K562 (cell line): ENCODE measurements around the gene HOXA7.

Source experiments
- CCNT2 ChIP-seq: IDR thresholded peaks from 2 replicates; pipeline ENCODE4 v1.6.1; 2011; ENCODE audit warnings: borderline replicate concordance, low read depth, mild to moderate bottlenecking, moderate library complexity, mixed read lengths, low read length; ENCODE audit not compliant: insufficient read length; ENCODE audit errors: extremely low read depth
- FOSL1 ChIP-seq: fragments of 200-800 bp; sonication (Bioruptor generic); conservative IDR thresholded peaks from 2 replicates; pipeline ENCODE4 v1.6.1; 2016; ENCODE audit warnings: missing genetic modification characterization, missing compliant biosample characterization
- MAFK ChIP-seq: IDR thresholded peaks from 2 replicates; pipeline ENCODE4 v1.6.1; 2011; ENCODE audit warnings: low read length, improper control_type of control experiment
- NFIC ChIP-seq: fragments of 450-650 bp; IDR thresholded peaks from 2 replicates; pipeline ENCODE4 v1.6.1; 2017; ENCODE audit warnings: mild to moderate bottlenecking, inconsistent platforms
- PHTF2 ChIP-seq: fragments of 250-450 bp; sonication (Bioruptor Pico); IDR thresholded peaks from 2 replicates; pipeline ENCODE4 v1.5.0; 2021; ENCODE audit warnings: mild to moderate bottlenecking
- SPI1 ChIP-seq: IDR thresholded peaks from 2 replicates; pipeline ENCODE4 v1.6.1; 2011; ENCODE audit warnings: low read depth, low read length, control low read depth, borderline replicate concordance
- SREBF2 ChIP-seq: sonication (generic); formaldehyde crosslinking; IDR thresholded peaks from 2 replicates; pipeline ENCODE4 v1.4.0; 2020; ENCODE audit warnings: mild to moderate bottlenecking, missing genetic modification reagents
- TARDBP ChIP-seq: fragments of 450-650 bp; IDR thresholded peaks from 2 replicates; pipeline ENCODE4 v1.6.1; 2016
- ZNF76 ChIP-seq: fragments of 250-450 bp; sonication (Bioruptor Pico); IDR thresholded peaks from 2 replicates; pipeline ENCODE4 v1.4.0; 2020; ENCODE audit warnings: mild to moderate bottlenecking, moderate library complexity, borderline replicate concordance
- TF ChIP-seq, protein P1 (sequence below): fragments of 450-650 bp; IDR thresholded peaks from 2 replicates; pipeline ENCODE4 v1.6.1; 2016; ENCODE audit warnings: mild to moderate bottlenecking
- TF ChIP-seq, protein P2 (sequence below): fragments of 450-650 bp; IDR thresholded peaks from 2 replicates; pipeline ENCODE4 v1.6.1; 2016; ENCODE audit warnings: low read depth
- TF ChIP-seq, protein P3 (sequence below): fragments of 450-650 bp; IDR thresholded peaks from 2 replicates; pipeline ENCODE4 v1.6.1; 2017; ENCODE audit warnings: antibody characterized with exemption, mild to moderate bottlenecking

DNA sequence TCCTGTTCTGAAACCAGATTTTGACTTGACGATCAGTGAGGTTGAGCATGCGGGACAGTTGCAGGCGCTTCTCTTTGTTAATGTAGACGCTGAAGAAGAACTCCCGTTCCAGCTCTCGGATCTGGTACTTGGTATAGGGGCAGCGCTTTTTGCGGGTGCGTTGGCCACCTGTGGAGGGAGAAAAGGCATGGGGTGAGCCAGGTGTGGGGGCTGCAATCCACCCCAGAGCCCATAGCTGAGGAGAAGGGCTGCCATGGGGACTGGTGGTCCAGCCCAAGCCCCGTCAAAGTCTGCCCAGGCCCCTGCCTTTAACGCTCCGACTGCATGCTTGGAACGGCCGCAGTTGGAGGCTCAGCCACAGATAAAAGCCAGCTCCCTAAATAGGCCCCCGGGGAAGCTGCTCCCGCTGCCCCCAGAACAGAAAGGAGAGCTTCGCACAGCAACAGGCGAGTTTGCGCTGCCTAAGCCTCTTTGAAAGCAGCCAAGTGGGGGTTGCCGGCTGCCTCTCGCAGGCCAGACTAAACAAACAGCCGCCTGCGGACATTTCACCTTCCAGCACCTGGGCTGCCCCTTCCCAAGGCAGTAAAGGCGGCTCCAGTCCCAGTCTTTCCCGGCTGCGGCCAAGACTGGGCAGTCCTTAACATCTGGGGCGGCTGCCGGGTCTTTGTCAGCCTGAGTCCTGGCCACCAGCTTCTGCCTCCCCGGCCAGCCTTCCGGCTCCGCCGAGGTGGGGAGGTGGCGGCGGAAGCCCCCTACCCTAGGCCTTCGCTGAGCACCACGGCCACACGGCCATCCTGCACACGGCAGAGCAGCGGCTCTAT is 26.6 kb upstream of the HOXA7 start:
- TF ChIP-seq, protein P1, sequence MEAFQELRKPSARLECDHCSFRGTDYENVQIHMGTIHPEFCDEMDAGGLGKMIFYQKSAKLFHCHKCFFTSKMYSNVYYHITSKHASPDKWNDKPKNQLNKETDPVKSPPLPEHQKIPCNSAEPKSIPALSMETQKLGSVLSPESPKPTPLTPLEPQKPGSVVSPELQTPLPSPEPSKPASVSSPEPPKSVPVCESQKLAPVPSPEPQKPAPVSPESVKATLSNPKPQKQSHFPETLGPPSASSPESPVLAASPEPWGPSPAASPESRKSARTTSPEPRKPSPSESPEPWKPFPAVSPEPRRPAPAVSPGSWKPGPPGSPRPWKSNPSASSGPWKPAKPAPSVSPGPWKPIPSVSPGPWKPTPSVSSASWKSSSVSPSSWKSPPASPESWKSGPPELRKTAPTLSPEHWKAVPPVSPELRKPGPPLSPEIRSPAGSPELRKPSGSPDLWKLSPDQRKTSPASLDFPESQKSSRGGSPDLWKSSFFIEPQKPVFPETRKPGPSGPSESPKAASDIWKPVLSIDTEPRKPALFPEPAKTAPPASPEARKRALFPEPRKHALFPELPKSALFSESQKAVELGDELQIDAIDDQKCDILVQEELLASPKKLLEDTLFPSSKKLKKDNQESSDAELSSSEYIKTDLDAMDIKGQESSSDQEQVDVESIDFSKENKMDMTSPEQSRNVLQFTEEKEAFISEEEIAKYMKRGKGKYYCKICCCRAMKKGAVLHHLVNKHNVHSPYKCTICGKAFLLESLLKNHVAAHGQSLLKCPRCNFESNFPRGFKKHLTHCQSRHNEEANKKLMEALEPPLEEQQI = no peak
- TF ChIP-seq, protein P2, sequence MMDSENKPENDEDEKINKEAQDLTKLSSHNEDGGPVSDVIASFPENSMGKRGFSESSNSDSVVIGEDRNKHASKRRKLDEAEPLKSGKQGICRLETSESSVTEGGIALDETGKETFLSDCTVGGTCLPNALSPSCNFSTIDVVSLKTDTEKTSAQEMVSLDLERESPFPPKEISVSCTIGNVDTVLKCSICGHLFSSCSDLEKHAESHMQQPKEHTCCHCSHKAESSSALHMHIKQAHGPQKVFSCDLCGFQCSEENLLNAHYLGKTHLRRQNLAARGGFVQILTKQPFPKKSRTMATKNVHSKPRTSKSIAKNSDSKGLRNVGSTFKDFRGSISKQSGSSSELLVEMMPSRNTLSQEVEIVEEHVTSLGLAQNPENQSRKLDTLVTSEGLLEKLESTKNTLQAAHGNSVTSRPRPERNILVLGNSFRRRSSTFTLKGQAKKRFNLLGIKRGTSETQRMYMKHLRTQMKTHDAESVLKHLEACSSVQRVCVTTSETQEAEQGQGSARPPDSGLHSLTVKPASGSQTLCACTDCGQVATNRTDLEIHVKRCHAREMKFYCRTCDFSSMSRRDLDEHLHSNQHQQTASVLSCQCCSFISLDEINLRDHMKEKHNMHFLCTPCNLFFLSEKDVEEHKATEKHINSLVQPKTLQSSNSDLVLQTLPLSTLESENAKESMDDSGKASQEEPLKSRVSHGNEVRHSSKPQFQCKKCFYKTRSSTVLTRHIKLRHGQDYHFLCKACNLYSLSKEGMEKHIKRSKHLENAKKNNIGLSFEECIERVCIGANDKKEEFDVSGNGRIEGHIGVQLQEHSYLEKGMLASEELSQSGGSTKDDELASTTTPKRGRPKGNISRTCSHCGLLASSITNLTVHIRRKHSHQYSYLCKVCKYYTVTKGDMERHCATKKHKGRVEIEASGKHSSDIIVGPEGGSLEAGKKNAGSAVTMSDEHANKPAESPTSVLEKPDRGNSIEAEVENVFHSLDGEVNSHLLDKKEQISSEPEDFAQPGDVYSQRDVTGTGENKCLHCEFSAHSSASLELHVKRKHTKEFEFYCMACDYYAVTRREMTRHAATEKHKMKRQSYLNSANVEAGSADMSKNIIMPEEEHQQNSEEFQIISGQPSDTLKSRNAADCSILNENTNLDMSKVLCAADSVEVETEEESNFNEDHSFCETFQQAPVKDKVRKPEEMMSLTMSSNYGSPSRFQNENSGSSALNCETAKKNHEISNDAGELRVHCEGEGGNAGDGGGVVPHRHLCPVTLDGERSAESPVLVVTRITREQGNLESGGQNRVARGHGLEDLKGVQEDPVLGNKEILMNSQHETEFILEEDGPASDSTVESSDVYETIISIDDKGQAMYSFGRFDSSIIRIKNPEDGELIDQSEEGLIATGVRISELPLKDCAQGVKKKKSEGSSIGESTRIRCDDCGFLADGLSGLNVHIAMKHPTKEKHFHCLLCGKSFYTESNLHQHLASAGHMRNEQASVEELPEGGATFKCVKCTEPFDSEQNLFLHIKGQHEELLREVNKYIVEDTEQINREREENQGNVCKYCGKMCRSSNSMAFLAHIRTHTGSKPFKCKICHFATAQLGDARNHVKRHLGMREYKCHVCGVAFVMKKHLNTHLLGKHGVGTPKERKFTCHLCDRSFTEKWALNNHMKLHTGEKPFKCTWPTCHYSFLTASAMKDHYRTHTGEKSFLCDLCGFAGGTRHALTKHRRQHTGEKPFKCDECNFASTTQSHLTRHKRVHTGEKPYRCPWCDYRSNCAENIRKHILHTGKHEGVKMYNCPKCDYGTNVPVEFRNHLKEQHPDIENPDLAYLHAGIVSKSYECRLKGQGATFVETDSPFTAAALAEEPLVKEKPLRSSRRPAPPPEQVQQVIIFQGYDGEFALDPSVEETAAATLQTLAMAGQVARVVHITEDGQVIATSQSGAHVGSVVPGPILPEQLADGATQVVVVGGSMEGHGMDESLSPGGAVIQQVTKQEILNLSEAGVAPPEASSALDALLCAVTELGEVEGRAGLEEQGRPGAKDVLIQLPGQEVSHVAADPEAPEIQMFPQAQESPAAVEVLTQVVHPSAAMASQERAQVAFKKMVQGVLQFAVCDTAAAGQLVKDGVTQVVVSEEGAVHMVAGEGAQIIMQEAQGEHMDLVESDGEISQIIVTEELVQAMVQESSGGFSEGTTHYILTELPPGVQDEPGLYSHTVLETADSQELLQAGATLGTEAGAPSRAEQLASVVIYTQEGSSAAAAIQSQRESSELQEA = no peak
- no peak for TF ChIP-seq FOSL1 (tag)
- no peak for TF ChIP-seq CCNT2
- no peak for TF ChIP-seq NFIC
- TF ChIP-seq, protein P3, sequence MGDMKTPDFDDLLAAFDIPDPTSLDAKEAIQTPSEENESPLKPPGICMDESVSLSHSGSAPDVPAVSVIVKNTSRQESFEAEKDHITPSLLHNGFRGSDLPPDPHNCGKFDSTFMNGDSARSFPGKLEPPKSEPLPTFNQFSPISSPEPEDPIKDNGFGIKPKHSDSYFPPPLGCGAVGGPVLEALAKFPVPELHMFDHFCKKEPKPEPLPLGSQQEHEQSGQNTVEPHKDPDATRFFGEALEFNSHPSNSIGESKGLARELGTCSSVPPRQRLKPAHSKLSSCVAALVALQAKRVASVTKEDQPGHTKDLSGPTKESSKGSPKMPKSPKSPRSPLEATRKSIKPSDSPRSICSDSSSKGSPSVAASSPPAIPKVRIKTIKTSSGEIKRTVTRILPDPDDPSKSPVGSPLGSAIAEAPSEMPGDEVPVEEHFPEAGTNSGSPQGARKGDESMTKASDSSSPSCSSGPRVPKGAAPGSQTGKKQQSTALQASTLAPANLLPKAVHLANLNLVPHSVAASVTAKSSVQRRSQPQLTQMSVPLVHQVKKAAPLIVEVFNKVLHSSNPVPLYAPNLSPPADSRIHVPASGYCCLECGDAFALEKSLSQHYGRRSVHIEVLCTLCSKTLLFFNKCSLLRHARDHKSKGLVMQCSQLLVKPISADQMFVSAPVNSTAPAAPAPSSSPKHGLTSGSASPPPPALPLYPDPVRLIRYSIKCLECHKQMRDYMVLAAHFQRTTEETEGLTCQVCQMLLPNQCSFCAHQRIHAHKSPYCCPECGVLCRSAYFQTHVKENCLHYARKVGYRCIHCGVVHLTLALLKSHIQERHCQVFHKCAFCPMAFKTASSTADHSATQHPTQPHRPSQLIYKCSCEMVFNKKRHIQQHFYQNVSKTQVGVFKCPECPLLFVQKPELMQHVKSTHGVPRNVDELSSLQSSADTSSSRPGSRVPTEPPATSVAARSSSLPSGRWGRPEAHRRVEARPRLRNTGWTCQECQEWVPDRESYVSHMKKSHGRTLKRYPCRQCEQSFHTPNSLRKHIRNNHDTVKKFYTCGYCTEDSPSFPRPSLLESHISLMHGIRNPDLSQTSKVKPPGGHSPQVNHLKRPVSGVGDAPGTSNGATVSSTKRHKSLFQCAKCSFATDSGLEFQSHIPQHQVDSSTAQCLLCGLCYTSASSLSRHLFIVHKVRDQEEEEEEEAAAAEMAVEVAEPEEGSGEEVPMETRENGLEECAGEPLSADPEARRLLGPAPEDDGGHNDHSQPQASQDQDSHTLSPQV = no peak
- TF ChIP-seq SREBF2 (CRISPR knock-in tag) = no peak
- TF ChIP-seq MAFK = no peak
- TF ChIP-seq SPI1 = no peak
- TF ChIP-seq TARDBP = no peak
- no peak for TF ChIP-seq ZNF76 (CRISPR knock-in tag)
- TF ChIP-seq PHTF2 (CRISPR knock-in tag) = no peak
